Measurements from ENCODE around the gene MACROD1. TPM values are rescaled to one million over a fixed set of nuclear protein-coding genes. Genes with fewer than 3 reads are reported as not detected.

The MACROD1 gene
- total RNA-seq, 1 donor from 2014 or later: 26.5 TPM

GRCh38 chr11:64010783-64011182 is 155.1 kb downstream of the MACROD1 start:
- Histone ChIP-seq H3K9me3 (no peaks in the 10 kb centered on the region), H3K27me3 (no peaks in the 10 kb centered on the region), H3K27ac (no peak overlapping the region), H3K4me1 (peaks cover 0 to 10% of the 10 kb centered on the region in 2 donors), H3K4me3 (no peak overlapping the region), H3K36me3 (no peaks in the 10 kb centered on the region)
- DNase-seq (ENCODE audit: low spot score in 2 of 2): no peak
- intact Hi-C loops (cut with DNase I): no loop called here
- TF ChIP-seq, protein P1, sequence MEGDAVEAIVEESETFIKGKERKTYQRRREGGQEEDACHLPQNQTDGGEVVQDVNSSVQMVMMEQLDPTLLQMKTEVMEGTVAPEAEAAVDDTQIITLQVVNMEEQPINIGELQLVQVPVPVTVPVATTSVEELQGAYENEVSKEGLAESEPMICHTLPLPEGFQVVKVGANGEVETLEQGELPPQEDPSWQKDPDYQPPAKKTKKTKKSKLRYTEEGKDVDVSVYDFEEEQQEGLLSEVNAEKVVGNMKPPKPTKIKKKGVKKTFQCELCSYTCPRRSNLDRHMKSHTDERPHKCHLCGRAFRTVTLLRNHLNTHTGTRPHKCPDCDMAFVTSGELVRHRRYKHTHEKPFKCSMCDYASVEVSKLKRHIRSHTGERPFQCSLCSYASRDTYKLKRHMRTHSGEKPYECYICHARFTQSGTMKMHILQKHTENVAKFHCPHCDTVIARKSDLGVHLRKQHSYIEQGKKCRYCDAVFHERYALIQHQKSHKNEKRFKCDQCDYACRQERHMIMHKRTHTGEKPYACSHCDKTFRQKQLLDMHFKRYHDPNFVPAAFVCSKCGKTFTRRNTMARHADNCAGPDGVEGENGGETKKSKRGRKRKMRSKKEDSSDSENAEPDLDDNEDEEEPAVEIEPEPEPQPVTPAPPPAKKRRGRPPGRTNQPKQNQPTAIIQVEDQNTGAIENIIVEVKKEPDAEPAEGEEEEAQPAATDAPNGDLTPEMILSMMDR (IDR thresholded peaks at IDR 0.05): no peak

DNA sequence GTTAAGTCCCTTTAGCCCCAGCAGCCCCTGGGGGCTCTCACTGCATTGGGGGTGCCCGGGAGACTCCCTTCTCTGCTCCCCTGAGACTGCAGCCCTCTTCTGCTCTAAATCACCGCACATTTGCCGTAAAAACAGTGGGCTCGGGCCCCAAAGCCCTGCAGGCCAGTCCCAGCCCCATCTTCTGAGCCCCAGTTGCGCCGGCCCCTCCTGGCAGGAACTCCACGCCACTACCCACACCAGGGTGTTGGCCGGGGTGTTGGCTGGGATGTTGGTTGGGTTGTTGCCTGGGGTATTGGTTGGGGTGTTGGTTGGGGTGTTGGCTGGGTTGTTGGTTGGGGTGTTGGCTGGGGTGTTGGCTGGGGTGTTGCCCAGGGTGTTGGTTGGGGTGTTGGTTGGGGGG is 156.2 kb downstream of the MACROD1 start:
- no peak for DNase-seq (ENCODE audit: low spot score in 2 of 2)
- intact Hi-C loops (cut with DNase I): no loop called here
- no peaks in the 10 kb centered on the region for H3K27me3 ChIP-seq
- no peaks in the 10 kb centered on the region for H3K9me3 ChIP-seq
- no peak overlapping the region for H3K4me3 ChIP-seq
- no peaks in the 10 kb centered on the region for H3K36me3 ChIP-seq
- peaks cover 0 to 10% of the 10 kb centered on the region in 2 donors for H3K4me1 ChIP-seq
- no peak overlapping the region for H3K27ac ChIP-seq
- TF ChIP-seq, protein P1 (IDR thresholded peaks at IDR 0.05): no peak

DNA sequence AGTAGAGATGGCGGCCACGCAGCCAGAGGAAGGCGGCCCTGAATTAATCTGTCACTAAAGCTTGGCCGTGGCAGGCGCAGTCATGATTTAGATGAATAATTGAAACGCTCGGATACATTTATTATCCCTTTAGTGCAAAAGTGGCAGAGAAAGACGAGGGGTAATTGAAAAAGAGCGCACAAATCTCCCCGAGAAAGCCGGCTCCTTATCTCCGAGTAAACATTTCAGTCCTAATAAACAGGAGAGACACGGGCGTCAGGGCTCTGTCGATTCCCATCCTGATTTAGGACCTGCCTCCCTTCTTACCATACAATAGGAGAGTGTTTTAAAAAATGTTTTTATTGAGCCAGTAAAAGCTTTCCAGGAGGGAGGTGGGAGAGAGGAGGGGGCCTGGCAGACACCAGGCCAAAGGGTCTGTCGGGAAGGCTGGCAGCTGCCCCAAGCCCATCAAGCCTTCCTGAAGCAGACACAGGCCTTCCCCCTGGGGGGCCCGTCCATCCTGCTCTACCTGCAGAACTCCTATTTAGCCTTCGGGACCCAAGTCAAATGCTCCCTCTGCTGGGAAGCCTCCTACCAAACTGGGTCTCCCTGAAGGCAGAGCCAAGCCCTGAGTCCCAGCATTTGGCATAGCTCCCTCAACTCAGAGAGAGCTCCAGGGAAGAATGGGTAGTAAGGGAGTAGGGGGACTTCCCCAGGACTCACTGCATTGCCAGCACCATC is 156.8 kb downstream of the MACROD1 start:
- TF ChIP-seq, protein P1 (IDR thresholded peaks at IDR 0.05): no peak
- no peak for DNase-seq (ENCODE audit: low spot score in 2 of 2)
- H3K4me3 ChIP-seq: no peak overlapping the region
- H3K9me3 ChIP-seq: no peaks in the 10 kb centered on the region
- no peak overlapping the region for H3K27ac ChIP-seq
- H3K4me1 ChIP-seq: peaks cover 0 to 10% of the 10 kb centered on the region in 2 donors
- no peaks in the 10 kb centered on the region for H3K36me3 ChIP-seq
- intact Hi-C loops (cut with DNase I): no loop called here
- H3K27me3 ChIP-seq: no peaks in the 10 kb centered on the region

DNA sequence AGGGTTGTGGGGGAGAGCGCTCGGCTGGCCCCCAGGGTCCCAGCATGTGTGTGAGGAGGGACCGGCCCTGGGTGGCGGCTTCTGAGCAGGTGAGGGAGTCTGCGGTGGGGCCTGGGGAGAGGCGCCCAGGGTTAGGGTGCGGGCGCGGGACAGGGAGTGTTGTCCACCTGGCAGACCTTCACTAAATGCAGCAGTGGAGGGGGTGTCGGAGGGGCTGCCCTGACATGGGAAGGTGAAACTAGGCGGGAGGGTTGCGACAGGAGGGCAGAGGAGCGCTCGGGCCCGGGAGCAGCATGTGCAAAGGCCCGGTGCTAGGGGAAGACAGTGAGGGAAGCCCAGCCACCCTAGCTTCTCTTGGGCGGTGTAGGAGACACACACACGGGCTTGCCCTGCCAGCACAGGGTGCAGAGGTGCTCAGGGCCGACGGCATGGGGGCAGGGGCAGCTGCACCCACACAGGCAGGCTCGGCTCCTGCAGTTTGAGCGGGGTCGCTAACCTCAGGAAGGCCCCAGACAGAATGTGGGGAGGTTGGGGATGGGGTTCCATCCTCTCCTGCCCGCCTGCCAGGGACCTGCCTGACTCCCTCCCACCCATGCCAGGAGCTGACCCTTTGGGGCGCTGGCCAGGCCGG is 157.5 kb downstream of the MACROD1 start:
- intact Hi-C loops (cut with DNase I): no loop called here
- Histone ChIP-seq H3K4me1 (peaks cover 0 to 10% of the 10 kb centered on the region in 2 donors), H3K27ac (peak overlapping the region; percentile 67 to 74), H3K36me3 (no peaks in the 10 kb centered on the region), H3K27me3 (no peaks in the 10 kb centered on the region), H3K9me3 (no peaks in the 10 kb centered on the region), H3K4me3 (peak overlapping the region in 1 of 2 donors; percentile 69)
- TF ChIP-seq, protein P1 (IDR thresholded peaks at IDR 0.05): no peak
- DNase-seq (ENCODE audit: low spot score in 2 of 2): no peak

GRCh38 chr11:64007629-64008282 is 158.2 kb downstream of the MACROD1 start:
- Histone ChIP-seq H3K27me3 (no peaks in the 10 kb centered on the region), H3K27ac (peak overlapping the region; percentile 67 to 74), H3K9me3 (no peaks in the 10 kb centered on the region), H3K4me1 (peaks cover 0 to 10% of the 10 kb centered on the region in 2 donors), H3K36me3 (no peaks in the 10 kb centered on the region), H3K4me3 (peak overlapping the region; percentile 63 to 69)
- peak in 1 of 2 donors; percentile 88 for DNase-seq (ENCODE audit: low spot score in 2 of 2)
- intact Hi-C loops (cut with DNase I): no loop called here
- TF ChIP-seq, protein P1 (IDR thresholded peaks at IDR 0.05): peak; percentile 20 to 36 (median 26)

All from ascending aorta (tissue), 2 donors.